ENCODE data around the gene CHAF1A. TPM values are rescaled to one million over a fixed set of nuclear protein-coding genes. Genes with fewer than 3 reads are reported as not detected.

CHAF1A gene
- total and polyA plus RNA-seq, 2 experiments from 2014 or later, result 113 to 125 TPM

GRCh38 chr19:4445963-4446703 is 43.7 kb downstream of the CHAF1A start:
- H3K36me3 ChIP-seq (ENCODE audit: insufficient read depth), result no peaks in the 10 kb centered on the region; the same call in 1 of the 2 replicates
- no peaks in the 10 kb centered on the region; the same call in 1 of the 3 replicates for H3K9me3 Mint-ChIP-seq

GRCh38 chr19:4446704-4447200 is 44.3 kb downstream of the CHAF1A start:
- Histone ChIP-seq H3F3A (replicated peaks; ENCODE audit: low read depth) (peaks cover 21% of the 10 kb centered on the region; the same call in 1 of the 2 replicates), H3K36me3 (ENCODE audit: insufficient read depth) (no peaks in the 10 kb centered on the region), H2AFZ (no peak overlapping the region), H3K27ac (ENCODE audit: low read depth) (0 out of 2 replicates have a peak overlapping the region, but pooled peaks have one; percentile 32), H3K4me1 (ENCODE audit: insufficient read depth) (no peaks in the 10 kb centered on the region), H3K4me3 (no peak overlapping the region), H3K79me2 (replicated peaks; ENCODE audit: insufficient read depth) (no peaks in the 10 kb centered on the region), H3K9me2 (ENCODE audit: insufficient read depth) (no peaks in the 10 kb centered on the region), H4K20me1 (replicated peaks; ENCODE audit: insufficient read depth) (peaks cover 13% of the 10 kb centered on the region), H3K4me2 (no peak overlapping the region), H3K27me3 (ENCODE audit: insufficient read depth) (no peaks in the 10 kb centered on the region)
- no peak overlapping the region for H3K4me3 Mint-ChIP-seq
- DNase-seq (ENCODE audit: low spot score) (no peak), ATAC-seq (no peak)
- TF ChIP-seq ZNF114 (CRISPR knock-in tag; IDR thresholded peaks at IDR 0.05), result no peak
- peaks cover 50% of the 10 kb centered on the region for H3K36me3 Mint-ChIP-seq (ENCODE audit: low read depth)
- no peak overlapping the region for H3K27ac Mint-ChIP-seq
- H3K27me3 Mint-ChIP-seq (ENCODE audit: insufficient read depth, low read depth, poor library complexity), result peaks cover 46% of the 10 kb centered on the region
- peaks cover 13% of the 10 kb centered on the region; the same call in 2 of the 3 replicates for H3K4me1 Mint-ChIP-seq
- H3K9me3 Mint-ChIP-seq, result no peaks in the 10 kb centered on the region; the same call in 1 of the 3 replicates

More at GRCh38 chr19:4445963-4446703, 43.7 kb downstream of the CHAF1A start:
- Histone ChIP-seq H3K4me2 (no peak overlapping the region), H3K27ac (ENCODE audit: low read depth) (0 out of 2 replicates have a peak overlapping the region, but pooled peaks have one; percentile 32), H4K20me1 (replicated peaks; ENCODE audit: insufficient read depth) (peaks cover 19% of the 10 kb centered on the region), H3K4me3 (no peak overlapping the region), H3K9me2 (ENCODE audit: insufficient read depth) (no peaks in the 10 kb centered on the region), H3F3A (replicated peaks; ENCODE audit: low read depth) (peaks cover 21% of the 10 kb centered on the region; the same call in 1 of the 2 replicates), H3K79me2 (replicated peaks; ENCODE audit: insufficient read depth) (no peaks in the 10 kb centered on the region), H2AFZ (no peak overlapping the region), H3K27me3 (ENCODE audit: insufficient read depth) (no peaks in the 10 kb centered on the region), H3K4me1 (ENCODE audit: insufficient read depth) (no peaks in the 10 kb centered on the region)
- H3K27me3 Mint-ChIP-seq (ENCODE audit: insufficient read depth, low read depth, poor library complexity), result peaks cover 46% of the 10 kb centered on the region
- TF ChIP-seq EZH2 (IDR thresholded peaks at IDR 0.05; ENCODE audit: low read depth, unreplicated experiment) (no peak), EZH2phosphoT487 (IDR thresholded peaks at IDR 0.05; ENCODE audit: unreplicated experiment) (no peak), CTCF (conservative IDR thresholded peaks at IDR 0.05; ENCODE audit: low read depth in 2 of 2) (0 out of 4 replicates have a peak, but pooled peaks of 1 of the 2 experiments have one; percentile 1), ZNF331 (CRISPR knock-in tag; IDR thresholded peaks at IDR 0.05; ENCODE audit: low read depth) (no peak), POLR2AphosphoS5 (IDR thresholded peaks at IDR 0.05; ENCODE audit: low read depth) (no peak; the same call in 1 of the 2 replicates)
- TF ChIP-seq, protein P1, sequence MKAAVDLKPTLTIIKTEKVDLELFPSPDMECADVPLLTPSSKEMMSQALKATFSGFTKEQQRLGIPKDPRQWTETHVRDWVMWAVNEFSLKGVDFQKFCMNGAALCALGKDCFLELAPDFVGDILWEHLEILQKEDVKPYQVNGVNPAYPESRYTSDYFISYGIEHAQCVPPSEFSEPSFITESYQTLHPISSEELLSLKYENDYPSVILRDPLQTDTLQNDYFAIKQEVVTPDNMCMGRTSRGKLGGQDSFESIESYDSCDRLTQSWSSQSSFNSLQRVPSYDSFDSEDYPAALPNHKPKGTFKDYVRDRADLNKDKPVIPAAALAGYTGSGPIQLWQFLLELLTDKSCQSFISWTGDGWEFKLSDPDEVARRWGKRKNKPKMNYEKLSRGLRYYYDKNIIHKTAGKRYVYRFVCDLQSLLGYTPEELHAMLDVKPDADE (IDR thresholded peaks at IDR 0.05), result no peak
- peaks cover 50% of the 10 kb centered on the region for H3K36me3 Mint-ChIP-seq (ENCODE audit: low read depth)
- ATAC-seq, result peak; percentile 5
- no peak for DNase-seq (ENCODE audit: low spot score)
- no peak overlapping the region for H3K4me3 Mint-ChIP-seq
- peaks cover 13% of the 10 kb centered on the region; the same call in 2 of the 3 replicates for H3K4me1 Mint-ChIP-seq
- H3K27ac Mint-ChIP-seq, result no peak overlapping the region

Data from GM23338 (cell line).